A549 (cell line): ENCODE results near the gene ADCY1.

Experiments used
- JUNB ChIP-seq: fragments of >200 bp; sonication (Bioruptor Twin); formaldehyde crosslinking; IDR thresholded peaks from 2 replicates; pipeline ENCODE4 v1.6.1; 2016
- POLR2A ChIP-seq: IDR thresholded peaks from 2 replicates; pipeline ENCODE4 v1.6.1; 2012; ENCODE audit warnings: mild to moderate bottlenecking, low read length
- TF ChIP-seq, protein P1 (sequence below): fragments of >200 bp; sonication (Bioruptor Twin); formaldehyde crosslinking; IDR thresholded peaks from 3 replicates; pipeline ENCODE4 v1.5.1; 2016
- TF ChIP-seq, protein P2 (sequence below): fragments of >200 bp; sonication (Bioruptor Twin); formaldehyde crosslinking; IDR thresholded peaks from 2 replicates; pipeline ENCODE4 v1.6.1; 2016

DNA sequence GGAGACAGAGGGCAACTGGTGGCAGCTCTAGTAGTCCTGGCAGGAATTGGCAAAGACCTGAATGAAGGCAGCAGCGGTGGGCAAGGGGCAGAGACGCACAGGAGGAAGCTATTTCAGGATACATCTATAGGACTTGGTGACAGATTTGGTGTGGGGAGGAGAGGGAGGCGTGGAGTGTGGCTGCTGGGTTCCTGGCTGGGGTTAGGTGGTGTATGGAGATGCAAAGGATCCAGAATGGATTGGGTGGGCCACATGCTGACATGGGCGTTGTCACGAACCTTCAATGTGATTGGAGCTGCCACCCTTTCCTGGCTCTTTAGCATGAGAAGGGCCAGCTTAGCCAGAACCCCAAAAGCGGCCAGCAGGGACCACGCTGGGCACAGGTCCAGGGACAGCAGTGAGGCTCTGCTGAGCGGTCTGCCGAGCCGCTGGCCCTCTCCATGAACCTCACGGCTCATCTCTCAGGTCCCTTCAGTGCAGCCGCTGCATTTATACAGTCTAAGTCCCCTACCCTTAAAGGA, 10.2 kb upstream of the ADCY1 start:
- TF ChIP-seq JUNB (no peak), POLR2A (no peak)
- TF ChIP-seq, protein P1, sequence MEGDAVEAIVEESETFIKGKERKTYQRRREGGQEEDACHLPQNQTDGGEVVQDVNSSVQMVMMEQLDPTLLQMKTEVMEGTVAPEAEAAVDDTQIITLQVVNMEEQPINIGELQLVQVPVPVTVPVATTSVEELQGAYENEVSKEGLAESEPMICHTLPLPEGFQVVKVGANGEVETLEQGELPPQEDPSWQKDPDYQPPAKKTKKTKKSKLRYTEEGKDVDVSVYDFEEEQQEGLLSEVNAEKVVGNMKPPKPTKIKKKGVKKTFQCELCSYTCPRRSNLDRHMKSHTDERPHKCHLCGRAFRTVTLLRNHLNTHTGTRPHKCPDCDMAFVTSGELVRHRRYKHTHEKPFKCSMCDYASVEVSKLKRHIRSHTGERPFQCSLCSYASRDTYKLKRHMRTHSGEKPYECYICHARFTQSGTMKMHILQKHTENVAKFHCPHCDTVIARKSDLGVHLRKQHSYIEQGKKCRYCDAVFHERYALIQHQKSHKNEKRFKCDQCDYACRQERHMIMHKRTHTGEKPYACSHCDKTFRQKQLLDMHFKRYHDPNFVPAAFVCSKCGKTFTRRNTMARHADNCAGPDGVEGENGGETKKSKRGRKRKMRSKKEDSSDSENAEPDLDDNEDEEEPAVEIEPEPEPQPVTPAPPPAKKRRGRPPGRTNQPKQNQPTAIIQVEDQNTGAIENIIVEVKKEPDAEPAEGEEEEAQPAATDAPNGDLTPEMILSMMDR: no peak
- TF ChIP-seq, protein P2, sequence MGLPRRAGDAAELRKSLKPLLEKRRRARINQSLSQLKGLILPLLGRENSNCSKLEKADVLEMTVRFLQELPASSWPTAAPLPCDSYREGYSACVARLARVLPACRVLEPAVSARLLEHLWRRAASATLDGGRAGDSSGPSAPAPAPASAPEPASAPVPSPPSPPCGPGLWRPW: no peak
